B cell (primary cell): ENCODE measurements around the gene PDCD1LG2. TPM values are rescaled to one million over a fixed set of nuclear protein-coding genes. Genes with fewer than 3 reads are reported as not detected.

ENCODE experiments used
- ATAC-seq: fragments of 200-7000 bp; cut with Tn5 transposase; one replicate; pipeline ENCODE4 v1.10.0; 2021; ENCODE audit warnings: low read depth, mild to moderate bottlenecking, moderate number of reproducible peaks, moderate library complexity
- CTCF ChIA-PET: fragments of 350-600 bp; sonication (Branson Sonifier 250); formaldehyde crosslinking; loops from one replicate; lab custom pipeline; 2021; ENCODE audit warnings: antibody characterized with exemption, inconsistent platforms; lab: Charles Lee
- POLR2A ChIA-PET: fragments of 350-600 bp; sonication (Branson Sonifier 250); formaldehyde crosslinking; loops from one replicate; lab custom pipeline; 2021; ENCODE audit warnings: antibody characterized with exemption; lab: Charles Lee
- DNase-seq: peaks from one replicate; pipeline ENCODE4 v3.0.0; 2013
- H2AFZ ChIP-seq: 2 replicates; pipeline ENCODE4 v1.6.1; 2012; ENCODE audit warnings: mild to moderate bottlenecking, low read depth, low read length; ENCODE audit not compliant: insufficient read depth, poor library complexity, severe bottlenecking
- H3K27ac ChIP-seq, 2 donors: 1 replicate in 1 of 2; 2 replicates in 1 of 2; pipeline ENCODE4 v1.5.1; 2012 to 2013; ENCODE audit warnings: low read length in 2 of 2, mild to moderate bottlenecking in 2 of 2, moderate library complexity in 1 of 2
- H3K27me3 ChIP-seq, 4 experiments: fragments of 200-600 bp in 1 of 4; sonication (generic) in 1 of 4; replicated peaks in 1 of 4; 1 replicate in 2 of 4; 2 replicates in 2 of 4; pipeline versions ENCODE4 v1.6.1 to v1.7.0; 2013 to 2016; ENCODE audit warnings: low read length in 3 of 4, mild to moderate bottlenecking in 2 of 4, mixed read lengths in 1 of 4, moderate library complexity in 1 of 4; ENCODE audit not compliant: insufficient read depth in 4 of 4, control insufficient read depth in 3 of 4; ENCODE audit errors: control extremely low read depth in 1 of 4
- H3K36me3 ChIP-seq, 2 experiments: replicated peaks in 1 of 2; 1 replicate in 1 of 2; 2 replicates in 1 of 2; pipeline versions ENCODE4 v1.6.1 to v1.7.1; 2013; ENCODE audit warnings: low read length in 1 of 2; ENCODE audit not compliant: insufficient read depth in 2 of 2, control insufficient read depth in 1 of 2; ENCODE audit errors: control extremely low read depth in 1 of 2, extremely low read depth in 1 of 2
- H3K4me1 ChIP-seq, 2 donors: fragments of 200-600 bp in 1 of 2; sonication (generic) in 1 of 2; 1 replicate in 1 of 2; 2 replicates in 1 of 2; pipeline versions ENCODE4 v1.5.1 to v1.6.1; 2013 to 2017; ENCODE audit warnings: low read length in 2 of 2; ENCODE audit not compliant: control insufficient read depth in 2 of 2, insufficient read depth in 2 of 2
- H3K4me2 ChIP-seq: replicated peaks from 2 replicates; pipeline ENCODE3; 2012; ENCODE audit warnings: mild to moderate bottlenecking, low read depth, low read length; ENCODE audit not compliant: poor library complexity, severe bottlenecking
- H3K4me3 ChIP-seq, 5 experiments: fragments of 200-600 bp in 1 of 5; sonication (generic) in 1 of 5; 1 replicate in 3 of 5; 2 replicates in 2 of 5; pipeline versions ENCODE4 v1.5.1 to v1.7.0; 2011 to 2016; ENCODE audit warnings: low read length in 4 of 5, mild to moderate bottlenecking in 4 of 5, low read depth in 2 of 5, control low read depth in 1 of 5, moderate library complexity in 1 of 5; ENCODE audit not compliant: insufficient read depth in 1 of 5; ENCODE audit errors: control extremely low read depth in 1 of 5, extremely low read depth in 1 of 5
- H3K79me2 ChIP-seq: fragments of 200-600 bp; sonication (generic); one replicate; pipeline ENCODE4 v1.6.0; 2016; ENCODE audit warnings: low read length; ENCODE audit not compliant: control insufficient read depth, insufficient read depth
- H3K9ac ChIP-seq: fragments of 200-600 bp; sonication (generic); 2 replicates; pipeline ENCODE4 v1.6.1; 2017; ENCODE audit warnings: mild to moderate bottlenecking, low read length, moderate library complexity
- H3K9me3 ChIP-seq, 3 donors: one replicate each; pipeline versions ENCODE4 v1.6.1 to v1.7.1; 2013; ENCODE audit warnings: low read length in 2 of 3; ENCODE audit not compliant: control insufficient read depth in 2 of 3, insufficient read depth in 1 of 3; ENCODE audit errors: control extremely low read depth in 1 of 3
- H4K20me1 ChIP-seq: 2 replicates; pipeline ENCODE4 v1.6.0; 2012; ENCODE audit warnings: mild to moderate bottlenecking, low read length; ENCODE audit not compliant: insufficient read depth, control insufficient read depth, poor library complexity, severe bottlenecking
- H3K27ac Mint-ChIP-seq: one replicate; pipeline ENCODE4 v1.8.0; 2021; ENCODE audit warnings: mixed read lengths
- H3K27me3 Mint-ChIP-seq: one replicate; pipeline ENCODE4 v1.8.0; 2021; ENCODE audit warnings: mixed read lengths
- H3K4me1 Mint-ChIP-seq: one replicate; pipeline ENCODE4 v1.8.0; 2021; ENCODE audit warnings: mixed read lengths
- H3K4me3 Mint-ChIP-seq: one replicate; pipeline ENCODE4 v1.8.0; 2021; ENCODE audit warnings: mixed read lengths
- H3K9me3 Mint-ChIP-seq: one replicate; pipeline ENCODE4 v1.8.0; 2022; ENCODE audit warnings: mixed read lengths; ENCODE audit not compliant: insufficient read depth
- EZH2 ChIP-seq: IDR thresholded peaks from 2 replicates; pipeline ENCODE4 v1.6.1; 2012; ENCODE audit warnings: borderline replicate concordance, low read depth, mild to moderate bottlenecking, moderate library complexity, low read length; ENCODE audit not compliant: insufficient read depth, poor library complexity, severe bottlenecking
- WGBS: methylation state at CpG from one replicate; pipeline ENCODE4 v1.1.5; 2013; ENCODE audit warnings: missing lambda C conversion rate; ENCODE audit not compliant: insufficient coverage; 5-methylcytosine and 5-hydroxymethylcytosine counted together
- intact Hi-C: fragments of 100-400 bp; cut with micrococcal nuclease; formaldehyde crosslinking; loops from one replicate; pipeline ENCODE4 v1.10.0; 2022
- polyA plus RNA-seq: library from polyadenylated mRNA; depleted of rRNA; stranded (reverse); fragments of >200 nt; gene quantifications from 2 replicates; pipeline ENCODE4 v1.2.3, GENCODE V29; 2012
- total RNA-seq, 2 donors: library from RNA; stranded (reverse); fragments of 120-200 nt in 1 of 2; gene quantifications; 1 replicate in 1 of 2; 2 replicates in 1 of 2; pipeline versions ENCODE4 v1.2.3 to v1.2.4, GENCODE V29; 2013 to 2022
- TF ChIP-seq, protein P1 (sequence below): fragments of 200-600 bp; IDR thresholded peaks from one replicate; pipeline ENCODE4 v1.8.0; 2022; ENCODE audit warnings: antibody characterized with exemption, mild to moderate bottlenecking

PDCD1LG2 gene
- total and polyA plus RNA-seq, 2 donors (not counting 1 experiment from before 2014, with no cell fraction given): 0.67 TPM; not detected in 1

DNA sequence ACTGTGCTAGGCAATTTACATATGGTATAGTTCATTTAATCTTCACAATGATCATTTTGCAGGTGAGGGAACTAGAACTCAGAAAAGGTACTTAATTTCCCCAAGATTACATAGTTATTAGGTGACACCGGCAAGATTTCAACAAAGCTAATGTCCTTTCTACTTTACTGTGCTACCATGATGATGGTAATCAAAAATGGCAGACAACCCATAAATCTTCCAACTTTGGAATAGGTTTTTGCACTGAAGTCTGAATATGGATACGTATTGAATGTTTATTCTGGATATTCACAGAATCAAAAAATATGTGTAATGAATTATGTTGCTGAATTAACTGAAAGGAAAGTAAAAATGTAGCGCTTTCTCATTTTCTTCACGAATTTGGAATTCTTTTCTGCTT is 13.8 kb downstream of the PDCD1LG2 start:
- ATAC-seq (no peak), DNase-seq (no peak)
- Histone ChIP-seq H3K27me3 (no peaks in the 10 kb centered on the region), H3K79me2 (no peaks in the 10 kb centered on the region), H3K9ac (no peak overlapping the region), H3K36me3 (no peaks in the 10 kb centered on the region), H3K4me2 (no peak overlapping the region), H3K4me3 (no peak overlapping the region), H3K27ac (no peak overlapping the region), H4K20me1 (no peaks in the 10 kb centered on the region), H3K4me1 (peaks cover 0 to under 1% of the 10 kb centered on the region in 2 donors), H3K9me3 (no peaks in the 10 kb centered on the region), H2AFZ (no peak overlapping the region)
- ChIA-PET CTCF (interaction anchor here (0.7 kb wide), 1 partner anchor 338 kb away, joined by 3 read pairs; no protein-coding TSS in a partner anchor), POLR2A (no interaction called here)
- H3K4me1 Mint-ChIP-seq: peaks cover 9% of the 10 kb centered on the region
- H3K9me3 Mint-ChIP-seq: no peaks in the 10 kb centered on the region
- no peak overlapping the region for H3K4me3 Mint-ChIP-seq
- WGBS: no CpG with 5 or more reads among the region's 4 CpGs
- no peak overlapping the region for H3K27ac Mint-ChIP-seq
- TF ChIP-seq EZH2: no peak
- TF ChIP-seq, protein P1, sequence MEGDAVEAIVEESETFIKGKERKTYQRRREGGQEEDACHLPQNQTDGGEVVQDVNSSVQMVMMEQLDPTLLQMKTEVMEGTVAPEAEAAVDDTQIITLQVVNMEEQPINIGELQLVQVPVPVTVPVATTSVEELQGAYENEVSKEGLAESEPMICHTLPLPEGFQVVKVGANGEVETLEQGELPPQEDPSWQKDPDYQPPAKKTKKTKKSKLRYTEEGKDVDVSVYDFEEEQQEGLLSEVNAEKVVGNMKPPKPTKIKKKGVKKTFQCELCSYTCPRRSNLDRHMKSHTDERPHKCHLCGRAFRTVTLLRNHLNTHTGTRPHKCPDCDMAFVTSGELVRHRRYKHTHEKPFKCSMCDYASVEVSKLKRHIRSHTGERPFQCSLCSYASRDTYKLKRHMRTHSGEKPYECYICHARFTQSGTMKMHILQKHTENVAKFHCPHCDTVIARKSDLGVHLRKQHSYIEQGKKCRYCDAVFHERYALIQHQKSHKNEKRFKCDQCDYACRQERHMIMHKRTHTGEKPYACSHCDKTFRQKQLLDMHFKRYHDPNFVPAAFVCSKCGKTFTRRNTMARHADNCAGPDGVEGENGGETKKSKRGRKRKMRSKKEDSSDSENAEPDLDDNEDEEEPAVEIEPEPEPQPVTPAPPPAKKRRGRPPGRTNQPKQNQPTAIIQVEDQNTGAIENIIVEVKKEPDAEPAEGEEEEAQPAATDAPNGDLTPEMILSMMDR: no peak
- no peaks in the 10 kb centered on the region for H3K27me3 Mint-ChIP-seq
- intact Hi-C loops: no loop called here

DNA sequence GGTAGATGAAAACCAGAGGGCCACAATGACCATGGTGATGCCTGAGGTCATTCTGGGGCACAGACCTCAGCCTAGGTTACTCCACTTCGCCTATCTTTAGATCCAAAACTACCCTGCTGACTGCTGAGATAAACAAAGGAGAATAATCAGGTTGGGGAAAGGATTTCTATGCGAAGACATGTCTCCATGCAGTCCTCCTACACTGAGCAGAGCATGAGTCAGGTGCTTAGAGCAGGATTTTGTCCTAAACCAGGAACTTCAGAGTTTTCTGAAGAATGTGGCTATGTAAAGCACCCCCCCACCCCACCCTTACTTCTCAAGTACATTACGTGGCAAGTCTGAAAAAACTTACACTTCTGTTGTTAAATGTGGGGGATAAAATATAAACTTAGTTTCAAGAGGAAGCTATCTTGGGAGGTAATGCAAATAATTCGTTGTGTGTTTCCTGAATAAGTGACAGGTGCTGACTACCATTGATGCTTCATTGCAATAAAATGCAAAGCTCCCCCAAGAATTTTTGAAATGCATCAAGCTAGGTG is 19.4 kb downstream of the PDCD1LG2 start:
- Histone ChIP-seq H4K20me1 (no peaks in the 10 kb centered on the region), H3K4me1 (peaks cover 36 to 42% of the 10 kb centered on the region in 2 donors), H3K4me2 (peak overlapping the region; percentile 69), H3K79me2 (no peaks in the 10 kb centered on the region), H3K27ac (no peak overlapping the region), H3K36me3 (no peaks in the 10 kb centered on the region), H3K4me3 (peak overlapping the region in 1 of 5 experiments; percentile 10), H3K9me3 (no peaks in the 10 kb centered on the region), H3K27me3 (no peaks in the 10 kb centered on the region), H3K9ac (peak overlapping the region; percentile 25), H2AFZ (no peak overlapping the region)
- ATAC-seq (peak; percentile 73), DNase-seq (peak; percentile 72)
- CTCF ChIA-PET: interaction anchor here (0.9 to 1.9 kb wide), 5 partner anchors 14 to 80 kb away, joined by 3 to 5 read pairs (median 3); partner anchors contain the start of gene CD274
- H3K9me3 Mint-ChIP-seq: no peaks in the 10 kb centered on the region
- H3K4me3 Mint-ChIP-seq: peak overlapping the region; percentile 78
- H3K27ac Mint-ChIP-seq: peak overlapping the region; percentile 5
- H3K4me1 Mint-ChIP-seq: peaks cover 51% of the 10 kb centered on the region
- 0% methylated on average over 1 of the region's 4 CpGs for WGBS
- H3K27me3 Mint-ChIP-seq: peaks cover 5% of the 10 kb centered on the region
- TF ChIP-seq, protein P1: no peak
- no peak for TF ChIP-seq EZH2
- POLR2A ChIA-PET: interaction anchor here (0.6 to 1.1 kb wide), 4 partner anchors 12 to 92 kb away, joined by 3 to 7 read pairs (median 5); partner anchors contain the start of genes PDCD1LG2 and PLGRKT
- intact Hi-C loops: loop anchor here (5.0 kb wide), 2 partner anchors 32 to 63 kb away; no protein-coding TSS in a partner anchor
